PFSK-1 (cell line): Measurements from ENCODE around the gene SPTSSB.

Source experiments
- FOXP2 ChIP-seq: optimal IDR thresholded peaks from 2 replicates; pipeline ENCODE3; 2011; ENCODE audit warnings: borderline replicate concordance, control low read depth, inconsistent platforms; ENCODE audit not compliant: insufficient read depth; ENCODE audit errors: extremely low read length, extremely low read depth
- POLR2AphosphoS5 ChIP-seq: IDR thresholded peaks from 2 replicates; pipeline ENCODE4 v1.6.1; 2012; ENCODE audit warnings: low read depth, mild to moderate bottlenecking, control low read depth, low read length, moderate library complexity
- REST ChIP-seq, 2 experiments: IDR thresholded peaks; 2 replicates each; pipeline versions ENCODE4 v1.6.1 to v1.8.0; 2011 to 2012; ENCODE audit warnings: low read depth in 2 of 2, low read length in 2 of 2, control low read depth in 1 of 2, inconsistent platforms in 1 of 2, mild to moderate bottlenecking in 1 of 2, moderate library complexity in 1 of 2; ENCODE audit not compliant: insufficient read depth in 1 of 2
- SIN3A ChIP-seq: IDR thresholded peaks from 2 replicates; pipeline ENCODE4 v1.6.1; 2012; ENCODE audit warnings: mild to moderate bottlenecking, low read length, moderate library complexity, borderline replicate concordance; ENCODE audit not compliant: insufficient read depth
- TAF1 ChIP-seq: IDR thresholded peaks from 2 replicates; pipeline ENCODE4 v1.6.1; 2012; ENCODE audit warnings: low read length, control low read depth, borderline replicate concordance; ENCODE audit not compliant: insufficient read depth

SPTSSB gene

GRCh38 chr3:161342629-161343028, 28.7 kb downstream of the SPTSSB start:
- TF ChIP-seq REST (IDR thresholded peaks at IDR 0.05; ENCODE audit: insufficient read depth in 1 of 2, low read depth in 2 of 2, low read length in 2 of 2) (no peak), FOXP2 (no peak), POLR2AphosphoS5 (no peak), SIN3A (no peak)

- TF ChIP-seq FOXP2 = no peak
- no peak for TF ChIP-seq TAF1
- no peak for TF ChIP-seq REST (IDR thresholded peaks at IDR 0.05; ENCODE audit: insufficient read depth in 1 of 2, low read depth in 2 of 2, low read length in 2 of 2)
- no peak for TF ChIP-seq POLR2AphosphoS5
Measured at GRCh38 chr3:161339517-161340500, 31.5 kb downstream of the SPTSSB start.

- TF ChIP-seq SIN3A (no peak), FOXP2 (no peak), TAF1 (no peak), POLR2AphosphoS5 (no peak), REST (IDR thresholded peaks at IDR 0.05; ENCODE audit: insufficient read depth in 1 of 2, low read depth in 2 of 2, low read length in 2 of 2) (no peak)
Measured at GRCh38 chr3:161337311-161337710, 34.0 kb downstream of the SPTSSB start.

GRCh38 chr3:161336661-161337060, 34.7 kb downstream of the SPTSSB start:
- no peak for TF ChIP-seq FOXP2
- no peak for TF ChIP-seq POLR2AphosphoS5
- no peak for TF ChIP-seq TAF1
- no peak for TF ChIP-seq REST (IDR thresholded peaks at IDR 0.05; ENCODE audit: insufficient read depth in 1 of 2, low read depth in 2 of 2, low read length in 2 of 2)
- no peak for TF ChIP-seq SIN3A
